Motor neuron (in vitro differentiated cells): ENCODE measurements around the gene JUN. TPM values are rescaled to one million over a fixed set of nuclear protein-coding genes. Genes with fewer than 3 reads are reported as not detected.

ENCODE experiments used
- ATAC-seq, 8 experiments: fragments of 200-7000 bp; cut with Tn5 transposase; replicated peaks in 6 of 8; 2 replicates each; pipeline ENCODE4 v1.8.0; 2021; ENCODE audit warnings: mild to moderate bottlenecking in 8 of 8, moderate library complexity in 8 of 8
- H3K27ac ChIP-seq, 2 donors: fragments of 250-450 bp; sonication (Bioruptor Pico); 2 replicates each; pipeline ENCODE4 v1.9.0; 2021; ENCODE audit warnings: antibody characterized with exemption in 2 of 2, mild to moderate bottlenecking in 2 of 2, moderate library complexity in 1 of 2
- H3K4me1 ChIP-seq, 2 donors: fragments of 250-450 bp; sonication (Bioruptor Pico); replicated peaks in 1 of 2; 2 replicates each; pipeline ENCODE4 v1.6.1; 2021; ENCODE audit warnings: antibody characterized with exemption in 2 of 2, mild to moderate bottlenecking in 2 of 2, moderate library complexity in 1 of 2
- H3K4me3 ChIP-seq, 5 donors: fragments of 250-450 bp; sonication (Bioruptor Pico); 2 replicates each; pipeline ENCODE4 v1.9.0; 2021; ENCODE audit warnings: antibody characterized with exemption in 5 of 5, mild to moderate bottlenecking in 5 of 5, moderate library complexity in 4 of 5
- WGBS, 10 experiments: fragments of 450-650 bp; shearing (Covaris generic); methylation state at CpG; one replicate each; pipeline ENCODE4 v1.0.0; 2022; 5-methylcytosine and 5-hydroxymethylcytosine counted together
- in situ Hi-C, 9 experiments: fragments of 400-800 bp; cut with MboI; loops; one replicate each; pipeline ENCODE4 v1.15.0; 2021; ENCODE audit warnings: low sequenced_read_pairs in 9 of 9, low pct_unique_long_range_greater_than_20kb in 2 of 9; ENCODE audit not compliant: unreplicated experiment in 9 of 9
- total RNA-seq, 8 experiments: library from RNA; unstranded; fragments of 300-600 nt; gene quantifications; 2 replicates each; pipeline versions ENCODE4 v1.2.3 to v1.2.4, GENCODE V29; 2022

The JUN gene
- total RNA-seq, 8 experiments from 2014 or later, result 17.0 to 165 (median 66.9) TPM

DNA sequence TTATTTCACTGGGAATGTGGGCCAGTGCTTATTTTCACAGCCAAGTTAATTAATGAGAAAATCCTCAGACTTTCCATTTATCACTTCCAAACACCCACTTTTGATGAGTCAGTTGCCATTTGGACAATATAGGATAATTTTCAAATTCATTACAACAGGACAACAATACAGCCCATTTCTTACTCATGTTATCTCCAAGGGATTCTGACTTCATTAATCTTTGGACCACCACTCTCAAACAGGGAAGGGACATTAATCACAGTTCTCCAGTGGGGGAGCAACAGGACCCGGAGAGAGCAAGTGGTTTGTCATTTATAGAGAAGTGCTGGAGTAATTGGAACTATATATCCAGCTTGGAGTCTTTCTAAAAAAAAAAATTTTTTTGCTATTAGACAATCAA is 38.7 kb downstream of the JUN start:
- in situ Hi-C loops, result loop anchor here in 5 of 9 experiments (25.0 kb wide), 4 partner anchors 942 to 1192 kb away; partner anchors contain the start of gene CYP2J2 (in 2 of the 5)
- ATAC-seq, result peak in 5 of 8 experiments; percentile 43 to 76 (median 65)

GRCh38 chr1:58741678-58742553 is 41.9 kb downstream of the JUN start:
- WGBS, 10 experiments, result 69 to 100% (median 86%) methylated on average over 4 to 13 of the region's 14 CpGs
- peak in 7 of 8 experiments; percentile 50 to 94 (median 81) for ATAC-seq
- Histone ChIP-seq H3K4me3 (no peak overlapping the region), H3K27ac (peak overlapping the region; percentile 58 to 73), H3K4me1 (peaks cover 22 to 30% of the 10 kb centered on the region in 2 donors)
- in situ Hi-C loops, result loop anchor here in 5 of 9 experiments (25.0 kb wide), 4 partner anchors 945 to 1195 kb away; partner anchors contain the start of gene CYP2J2 (in 2 of the 5)

More for the DNA sequence above, 38.7 kb downstream of the JUN start:
- 0 to 33% (median 3%) methylated on average over 1 of the region's 1 CpG; no CpG with 5 or more reads in 4 of the 10 experiments for WGBS, 10 experiments
- H3K4me3 ChIP-seq, result no peak overlapping the region
- no peak overlapping the region for H3K27ac ChIP-seq
- H3K4me1 ChIP-seq, result peaks cover 32 to 44% of the 10 kb centered on the region in 2 donors

DNA sequence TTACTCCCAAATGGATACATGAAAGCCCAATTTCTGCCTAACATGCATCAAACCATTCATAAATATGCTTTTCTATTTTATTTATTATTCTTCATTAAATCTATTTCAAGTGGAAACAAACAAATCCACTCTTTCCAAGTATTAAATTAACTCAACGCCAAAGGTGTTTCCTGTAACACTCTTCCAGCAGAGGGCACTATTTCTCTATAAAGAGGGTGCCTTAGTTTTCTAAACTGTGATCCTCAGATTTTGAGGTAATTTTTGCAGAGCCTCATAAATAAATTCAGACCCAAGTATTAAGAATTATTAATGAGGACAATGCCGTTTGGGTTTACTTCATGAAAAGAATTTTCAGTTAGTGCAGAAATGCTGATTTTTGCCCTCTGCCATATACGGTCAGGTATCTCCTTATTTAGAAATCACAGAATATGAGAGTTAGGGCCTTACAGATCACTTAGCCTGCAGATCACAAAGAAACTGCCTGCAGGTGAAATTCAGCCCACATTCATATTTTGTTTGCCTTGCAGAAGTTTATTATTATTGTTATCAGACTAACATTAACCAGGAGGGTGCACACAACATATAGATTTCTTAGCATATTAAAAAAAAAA is 43.9 kb downstream of the JUN start:
- Histone ChIP-seq H3K4me1 (peaks cover 6 to 12% of the 10 kb centered on the region in 2 donors), H3K27ac (no peak overlapping the region), H3K4me3 (no peak overlapping the region)
- 0 to 43% (median 30%) methylated on average over 1 to 3 of the region's 3 CpGs for WGBS, 10 experiments
- peak in 5 of 8 experiments; percentile 43 to 60 (median 59) for ATAC-seq
- in situ Hi-C loops, result loop anchor here in 5 of 9 experiments (25.0 kb wide), 4 partner anchors 947 to 1197 kb away; partner anchors contain the start of gene CYP2J2 (in 2 of the 5)

DNA sequence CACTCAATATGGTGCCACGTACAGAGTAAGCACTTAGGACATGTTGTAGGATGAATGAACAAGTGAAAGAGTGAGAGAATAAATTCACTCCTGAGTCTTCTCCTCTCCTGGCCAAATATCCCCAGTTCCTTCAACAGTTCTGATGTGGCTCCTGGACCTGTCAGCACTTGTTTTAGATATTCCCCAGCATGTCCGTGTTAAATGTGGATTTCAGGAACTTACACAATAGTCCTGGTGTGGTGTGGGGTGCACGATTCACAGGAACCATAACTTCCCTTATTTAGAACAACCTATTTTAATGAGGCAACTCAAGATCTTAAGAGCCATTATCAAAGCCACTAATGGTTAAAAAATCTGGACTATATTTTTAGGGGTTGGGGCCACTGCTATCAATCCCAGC is 45.0 kb downstream of the JUN start:
- no peak for ATAC-seq
- Histone ChIP-seq H3K4me1 (peaks cover 5 to 11% of the 10 kb centered on the region in 2 donors), H3K27ac (no peak overlapping the region), H3K4me3 (no peak overlapping the region)
- 60 to 100% (median 87%) methylated on average over 1 to 3 of the region's 3 CpGs; no CpG with 5 or more reads in 2 of the 10 experiments for WGBS, 10 experiments
- in situ Hi-C loops, result loop anchor here in 5 of 9 experiments (25.0 kb wide), 4 partner anchors 948 to 1198 kb away; partner anchors contain the start of gene CYP2J2 (in 2 of the 5)

DNA sequence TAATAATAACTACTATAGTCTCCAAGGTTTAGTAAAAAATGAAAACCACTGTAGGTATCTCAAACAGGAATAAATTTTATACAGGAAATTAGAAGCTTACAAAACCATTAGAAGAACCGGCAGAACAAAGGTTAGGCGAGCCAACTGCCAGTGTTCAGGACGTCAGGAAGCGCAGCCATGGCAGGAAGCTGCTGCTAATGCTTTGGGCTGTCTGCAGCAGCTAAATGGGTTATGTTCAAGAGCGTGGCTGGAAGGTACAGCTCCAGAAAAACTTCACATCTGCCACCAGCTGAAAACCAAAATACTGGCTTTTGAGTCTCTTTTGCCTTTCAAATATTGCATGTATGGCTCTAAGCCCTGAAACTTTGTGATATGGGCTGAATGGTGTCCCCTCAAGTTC is 48.3 kb downstream of the JUN start:
- ATAC-seq, result no peak
- 60 to 100% (median 89%) methylated on average over 2 to 5 of the region's 5 CpGs; no CpG with 5 or more reads in 1 of the 10 experiments for WGBS, 10 experiments
- in situ Hi-C loops, result loop anchor here in 5 of 9 experiments (25.0 kb wide), 4 partner anchors 952 to 1202 kb away; partner anchors contain the start of gene CYP2J2 (in 2 of the 5)

DNA sequence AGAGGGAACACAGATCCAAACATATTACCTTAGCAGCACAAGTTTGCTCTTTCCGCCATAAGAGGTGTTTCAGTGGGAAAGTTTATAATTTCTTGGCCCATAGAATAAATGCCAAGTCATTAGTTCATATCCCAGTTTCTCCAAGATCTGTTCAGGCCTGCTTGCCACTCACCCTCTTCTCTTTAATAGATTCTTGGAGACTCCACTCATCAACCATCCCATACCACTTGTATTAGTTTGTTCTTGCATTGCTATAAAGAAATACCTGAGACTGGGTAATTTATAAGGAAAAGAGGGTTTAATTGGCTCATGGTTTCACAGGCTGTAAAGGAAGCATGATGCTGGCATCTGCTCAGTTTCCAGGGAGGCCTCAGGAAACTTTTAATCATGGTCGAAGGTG is 49.2 kb downstream of the JUN start:
- in situ Hi-C loops, result loop anchor here in 5 of 9 experiments (25.0 kb wide), 4 partner anchors 953 to 1203 kb away; partner anchors contain the start of gene CYP2J2 (in 2 of the 5)
- WGBS, 10 experiments, result 73 to 100% (median 92%) methylated on average over 1 to 2 of the region's 2 CpGs; no CpG with 5 or more reads in 3 of the 10 experiments
- no peak overlapping the region for H3K27ac ChIP-seq
- H3K4me1 ChIP-seq, result no peaks in the 10 kb centered on the region
- no peak overlapping the region for H3K4me3 ChIP-seq
- ATAC-seq, result no peak

More for the DNA sequence above, 48.3 kb downstream of the JUN start:
- Histone ChIP-seq H3K4me1 (no peaks in the 10 kb centered on the region), H3K27ac (no peak overlapping the region), H3K4me3 (no peak overlapping the region)

DNA sequence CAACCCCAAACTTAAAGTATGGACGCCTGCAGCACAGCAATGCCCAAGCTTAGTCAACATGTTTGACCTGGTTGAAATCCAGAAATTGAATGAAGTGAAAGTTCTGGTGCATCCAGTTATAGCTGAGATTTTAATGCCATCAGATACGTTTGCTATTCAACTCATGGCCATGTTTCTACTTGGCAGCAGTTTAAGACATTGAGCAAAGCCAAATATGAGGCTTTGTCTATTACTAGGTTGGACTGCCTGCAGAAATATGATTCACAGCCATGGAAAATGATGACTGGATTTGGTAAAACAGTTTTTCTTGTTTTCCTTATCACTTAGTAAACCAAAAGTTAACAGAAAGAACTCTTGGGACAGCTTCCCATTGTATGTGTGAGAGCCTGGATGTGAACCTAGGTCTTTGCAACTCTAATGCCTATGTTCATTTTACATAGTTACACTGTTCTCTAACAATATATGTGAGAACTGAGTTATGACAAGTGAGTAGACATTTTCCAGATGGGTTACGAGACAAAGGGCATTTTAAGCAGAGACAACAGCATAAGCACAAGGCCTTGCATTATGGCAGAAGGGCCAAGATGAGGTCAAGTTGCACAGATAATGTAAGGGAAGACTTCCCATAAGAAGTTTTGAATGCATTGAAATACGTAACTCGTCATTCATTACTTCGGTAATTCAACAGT is 51.6 kb downstream of the JUN start:
- ATAC-seq, result no peak
- in situ Hi-C loops, result loop anchor here in 5 of 9 experiments (25.0 kb wide), 4 partner anchors 955 to 1205 kb away; partner anchors contain the start of gene CYP2J2 (in 2 of the 5)
- Histone ChIP-seq H3K27ac (no peak overlapping the region), H3K4me3 (no peak overlapping the region), H3K4me1 (no peaks in the 10 kb centered on the region)
- WGBS, 10 experiments, result 40 to 100% (median 92%) methylated on average over 2 to 6 of the region's 6 CpGs; no CpG with 5 or more reads in 1 of the 10 experiments

Other genes with a start within 250 kb of the JUN start
- gene OMA1, start 237.3 kb downstream of the JUN start, total RNA-seq, result 10 to 100 TPM in 6 of 8 experiments, 1 to 10 TPM in 2; 9.5 to 20.9 (median 12.0) TPM
- gene TACSTD2, start 206.8 kb downstream of the JUN start, total RNA-seq, result under 1 TPM in 5 of 8 experiments, not detected in 3; 0.05 to 0.90 (median 0.21) TPM
- 10 to 100 TPM; 16.1 to 75.3 (median 32.4) TPM for gene MYSM1, start 84.0 kb downstream of the JUN start, total RNA-seq